Measurements from ENCODE around the gene OTUD7B.

DNA sequence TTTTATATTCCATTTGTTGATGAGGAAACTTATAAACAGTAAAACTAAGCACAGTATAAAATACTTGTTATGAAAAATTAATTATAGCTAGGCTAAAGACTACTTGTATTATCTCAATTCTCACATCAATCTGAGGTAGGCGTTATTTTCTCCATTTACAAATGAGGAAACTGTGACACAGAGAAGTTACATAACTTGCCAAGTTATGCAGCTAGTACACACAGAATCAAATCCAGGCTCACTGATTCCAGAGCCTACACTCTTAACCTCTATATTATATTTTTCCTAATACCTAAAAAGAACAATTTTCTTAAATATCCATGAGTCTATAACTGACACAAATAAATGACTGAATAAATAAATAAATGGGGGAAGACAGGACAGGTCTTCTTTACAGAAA, 45.9 kb upstream of the OTUD7B start:
- TF ChIP-seq POLR2A (IDR thresholded peaks at IDR 0.05; ENCODE audit: low read length) (no peak), GATA1 (IDR thresholded peaks at IDR 0.05; ENCODE audit: low read depth, low read length) (no peak)

All from erythroblast (primary cell).